Keratinocyte (primary cell): ENCODE data around the gene S100A1.

Source experiments
- EZH2 ChIP-seq: IDR thresholded peaks from one replicate; pipeline ENCODE4 v1.6.1; 2012; ENCODE audit warnings: inconsistent platforms, mild to moderate bottlenecking, low read length, moderate library complexity
- TF ChIP-seq, protein P1 (sequence below), 3 experiments: IDR thresholded peaks in 1 of 3; conservative IDR thresholded peaks in 1 of 3; optimal IDR thresholded peaks in 1 of 3; 2 replicates in 2 of 3; 3 replicates in 1 of 3; pipeline versions ENCODE3 to v1.5.1; 2011; ENCODE audit warnings: low read length in 3 of 3, mild to moderate bottlenecking in 3 of 3, moderate library complexity in 2 of 3, control low read depth in 1 of 3, inconsistent platforms in 1 of 3; ENCODE audit not compliant: insufficient read depth in 2 of 3; ENCODE audit errors: extremely low read depth in 1 of 3

DNA sequence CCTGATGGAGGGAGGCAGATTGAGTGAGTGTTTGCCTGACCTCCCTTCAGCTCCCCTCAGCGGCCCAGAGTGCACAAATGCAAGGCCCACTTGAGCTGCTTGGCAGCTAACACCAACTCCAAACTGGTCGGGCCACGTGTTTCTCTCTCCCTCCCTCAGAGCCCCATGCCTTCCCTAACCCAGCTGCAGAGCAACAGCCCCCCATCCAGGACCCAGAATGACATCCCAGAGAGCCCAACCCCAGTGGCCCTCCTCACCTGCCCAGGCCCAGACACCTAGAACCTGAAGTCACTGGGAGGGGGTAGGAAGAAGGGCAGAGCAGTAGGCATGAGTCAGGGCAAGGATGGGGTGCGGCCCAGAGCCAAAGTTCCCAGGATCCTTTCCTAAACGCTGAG, 11.3 kb upstream of the S100A1 start:
- TF ChIP-seq EZH2: no peak
- TF ChIP-seq, protein P1, sequence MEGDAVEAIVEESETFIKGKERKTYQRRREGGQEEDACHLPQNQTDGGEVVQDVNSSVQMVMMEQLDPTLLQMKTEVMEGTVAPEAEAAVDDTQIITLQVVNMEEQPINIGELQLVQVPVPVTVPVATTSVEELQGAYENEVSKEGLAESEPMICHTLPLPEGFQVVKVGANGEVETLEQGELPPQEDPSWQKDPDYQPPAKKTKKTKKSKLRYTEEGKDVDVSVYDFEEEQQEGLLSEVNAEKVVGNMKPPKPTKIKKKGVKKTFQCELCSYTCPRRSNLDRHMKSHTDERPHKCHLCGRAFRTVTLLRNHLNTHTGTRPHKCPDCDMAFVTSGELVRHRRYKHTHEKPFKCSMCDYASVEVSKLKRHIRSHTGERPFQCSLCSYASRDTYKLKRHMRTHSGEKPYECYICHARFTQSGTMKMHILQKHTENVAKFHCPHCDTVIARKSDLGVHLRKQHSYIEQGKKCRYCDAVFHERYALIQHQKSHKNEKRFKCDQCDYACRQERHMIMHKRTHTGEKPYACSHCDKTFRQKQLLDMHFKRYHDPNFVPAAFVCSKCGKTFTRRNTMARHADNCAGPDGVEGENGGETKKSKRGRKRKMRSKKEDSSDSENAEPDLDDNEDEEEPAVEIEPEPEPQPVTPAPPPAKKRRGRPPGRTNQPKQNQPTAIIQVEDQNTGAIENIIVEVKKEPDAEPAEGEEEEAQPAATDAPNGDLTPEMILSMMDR (optimal IDR thresholded peaks at IDR 0.05 in 1 of 3, IDR thresholded peaks at IDR 0.05 in 1 of 3, conservative IDR thresholded peaks at IDR 0.05 in 1 of 3; ENCODE audit: extremely low read depth in 1 of 3, insufficient read depth in 2 of 3, low read length in 3 of 3): no peak
